ENCODE measurements around the gene CYP4F22. TPM values are rescaled to one million over a fixed set of nuclear protein-coding genes. Genes with fewer than 3 reads are reported as not detected.
A peak's percentile ranks its signal among the peaks of the same experiment; 100 is the strongest.
"Not testable (repeated sequence)": the region's sequence is repeated elsewhere in the genome, so short reads cannot be mapped to it uniquely, and the experiment has no call there.

Gene CYP4F22
- total RNA-seq, 6 donors from 2014 or later, result 0.11 to 3.1 (median 0.20) TPM; not detected in 1

DNA sequence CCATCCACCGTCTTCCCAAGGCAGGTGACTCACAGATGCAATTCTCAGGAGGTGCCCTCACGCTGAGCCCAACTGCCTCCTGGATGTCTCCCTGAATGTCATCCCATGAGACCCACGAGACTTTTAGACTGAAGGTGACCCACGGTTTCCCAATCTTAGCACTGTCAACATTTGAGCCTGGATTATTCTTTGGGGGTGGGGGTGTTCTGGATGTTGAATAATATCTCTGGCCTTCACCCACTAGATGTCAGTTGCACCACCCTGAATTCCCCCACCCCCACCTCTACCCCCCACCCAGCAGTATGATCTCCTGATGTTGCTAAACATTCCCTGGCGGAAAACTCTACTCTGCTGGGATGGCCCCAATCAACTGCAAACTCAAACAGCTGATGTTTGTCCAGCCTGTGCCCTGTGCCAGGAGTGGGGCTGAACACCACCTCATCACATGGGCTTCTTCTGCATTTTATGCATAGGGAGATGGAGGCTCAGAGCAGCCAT lies 2.2 kb upstream of the CYP4F22 start:
- peaks cover 0 to 12% (median 4%) of the 10 kb centered on the region in 4 donors for H3K4me1 ChIP-seq
- peaks cover 0 to 17% (median 8%) of the 10 kb centered on the region in 4 donors for H3K27me3 ChIP-seq
- no peaks in the 10 kb centered on the region for H3K36me3 ChIP-seq
- no peak for ATAC-seq (ENCODE audit: low FRiP score in 2 of 2)
- DNase-seq, result no peak
- H3K9me3 ChIP-seq, result no peaks in the 10 kb centered on the region
- 72 to 73% methylated on average over 5 of the region's 5 CpGs for WGBS, 2 donors
- TF ChIP-seq POLR2A (IDR thresholded peaks at IDR 0.05) (no peak), POLR2AphosphoS5 (IDR thresholded peaks at IDR 0.05) (no peak), EP300 (IDR thresholded peaks at IDR 0.05) (no peak)
- TF ChIP-seq, protein P1, sequence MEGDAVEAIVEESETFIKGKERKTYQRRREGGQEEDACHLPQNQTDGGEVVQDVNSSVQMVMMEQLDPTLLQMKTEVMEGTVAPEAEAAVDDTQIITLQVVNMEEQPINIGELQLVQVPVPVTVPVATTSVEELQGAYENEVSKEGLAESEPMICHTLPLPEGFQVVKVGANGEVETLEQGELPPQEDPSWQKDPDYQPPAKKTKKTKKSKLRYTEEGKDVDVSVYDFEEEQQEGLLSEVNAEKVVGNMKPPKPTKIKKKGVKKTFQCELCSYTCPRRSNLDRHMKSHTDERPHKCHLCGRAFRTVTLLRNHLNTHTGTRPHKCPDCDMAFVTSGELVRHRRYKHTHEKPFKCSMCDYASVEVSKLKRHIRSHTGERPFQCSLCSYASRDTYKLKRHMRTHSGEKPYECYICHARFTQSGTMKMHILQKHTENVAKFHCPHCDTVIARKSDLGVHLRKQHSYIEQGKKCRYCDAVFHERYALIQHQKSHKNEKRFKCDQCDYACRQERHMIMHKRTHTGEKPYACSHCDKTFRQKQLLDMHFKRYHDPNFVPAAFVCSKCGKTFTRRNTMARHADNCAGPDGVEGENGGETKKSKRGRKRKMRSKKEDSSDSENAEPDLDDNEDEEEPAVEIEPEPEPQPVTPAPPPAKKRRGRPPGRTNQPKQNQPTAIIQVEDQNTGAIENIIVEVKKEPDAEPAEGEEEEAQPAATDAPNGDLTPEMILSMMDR (IDR thresholded peaks at IDR 0.05), result no peak
- no peak overlapping the region for H3K27ac ChIP-seq
- H3K4me3 ChIP-seq, result no peak overlapping the region

DNA sequence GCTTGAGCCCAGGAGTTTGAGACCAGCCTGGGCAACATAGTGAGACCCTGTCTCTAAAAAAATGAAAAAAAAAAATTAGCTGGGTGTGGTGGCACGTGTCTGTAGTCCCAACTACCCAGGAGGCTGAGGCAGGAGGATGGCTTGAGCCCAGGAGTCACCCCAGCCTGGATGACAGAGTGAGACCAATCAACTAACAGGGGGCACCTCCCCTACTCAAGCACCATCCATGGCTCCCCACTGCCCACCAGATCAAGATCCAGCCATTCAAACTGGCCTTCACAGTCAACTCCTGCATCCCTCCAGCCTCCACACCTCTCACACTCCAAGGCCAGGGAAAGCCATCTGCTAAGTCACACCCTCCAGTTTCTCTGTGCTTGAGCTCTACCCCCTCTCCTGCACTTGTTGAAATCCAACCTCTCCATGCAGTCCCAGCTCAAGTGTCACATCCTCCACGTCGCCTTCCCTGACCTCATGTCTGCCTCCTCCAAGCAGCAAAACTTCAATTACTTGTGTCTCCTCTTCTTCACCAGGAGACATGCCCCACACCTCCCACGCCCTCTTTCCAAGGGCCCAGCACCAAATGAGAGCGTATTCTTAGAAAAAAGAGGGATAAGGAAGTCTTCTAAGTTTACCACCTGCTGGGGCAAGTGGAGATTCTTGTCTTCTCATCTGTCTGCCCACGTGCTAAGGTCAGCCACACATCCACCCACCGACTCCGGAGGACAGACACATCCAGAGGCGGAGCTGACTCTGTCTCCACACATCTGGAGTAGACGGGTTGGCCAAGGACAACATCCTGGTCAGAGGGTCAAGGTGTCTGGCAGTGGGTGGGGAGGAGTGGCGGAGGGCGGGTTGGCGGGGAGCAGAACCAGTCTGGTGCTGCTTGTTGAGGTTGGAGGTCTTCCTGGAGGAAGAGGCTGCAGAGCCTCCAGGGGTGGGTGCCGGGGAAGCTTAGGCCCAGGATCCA lies 974 bp upstream of the CYP4F22 start:
- ATAC-seq (ENCODE audit: low FRiP score in 2 of 2), result peak in 1 of 2 donors; percentile 26
- WGBS, 2 donors, result 58 to 77% methylated on average over 14 of the region's 14 CpGs
- no peak for DNase-seq
- H3K4me1 ChIP-seq, result peaks cover 0 to 12% (median 4%) of the 10 kb centered on the region in 4 donors
- no peak overlapping the region for H3K4me3 ChIP-seq
- TF ChIP-seq POLR2A (IDR thresholded peaks at IDR 0.05), result no peak
- H3K36me3 ChIP-seq, result no peaks in the 10 kb centered on the region
- no peak overlapping the region for H3K27ac ChIP-seq
- H3K27me3 ChIP-seq, result peaks cover 0 to 17% (median 8%) of the 10 kb centered on the region in 4 donors
- no peaks in the 10 kb centered on the region for H3K9me3 ChIP-seq

- peaks cover 0 to 12% (median 4%) of the 10 kb centered on the region in 4 donors for H3K4me1 ChIP-seq
- ATAC-seq (ENCODE audit: low FRiP score in 2 of 2) (peak in 1 of 2 donors; percentile 45), DNase-seq (peak in 1 of 2 donors; percentile 74)
- no peak for TF ChIP-seq POLR2A (IDR thresholded peaks at IDR 0.05)
- no peak for TF ChIP-seq EP300 (IDR thresholded peaks at IDR 0.05)
- no peak for TF ChIP-seq POLR2AphosphoS5 (IDR thresholded peaks at IDR 0.05)
- TF ChIP-seq, protein P1 (IDR thresholded peaks at IDR 0.05), result no peak
- no peak overlapping the region for H3K27ac ChIP-seq
- H3K36me3 ChIP-seq, result no peaks in the 10 kb centered on the region
- H3K4me3 ChIP-seq, result no peak overlapping the region
- peaks cover 0 to 10% (median 5%) of the 10 kb centered on the region in 4 donors for H3K9me3 ChIP-seq
- peaks cover 0 to 17% (median 8%) of the 10 kb centered on the region in 4 donors for H3K27me3 ChIP-seq
- 88 to 93% methylated on average over 6 to 19 of the region's 19 CpGs for WGBS, 2 donors
Observed at GRCh38 chr19:15511671-15512424, 3.5 kb downstream of the CYP4F22 start.

DNA sequence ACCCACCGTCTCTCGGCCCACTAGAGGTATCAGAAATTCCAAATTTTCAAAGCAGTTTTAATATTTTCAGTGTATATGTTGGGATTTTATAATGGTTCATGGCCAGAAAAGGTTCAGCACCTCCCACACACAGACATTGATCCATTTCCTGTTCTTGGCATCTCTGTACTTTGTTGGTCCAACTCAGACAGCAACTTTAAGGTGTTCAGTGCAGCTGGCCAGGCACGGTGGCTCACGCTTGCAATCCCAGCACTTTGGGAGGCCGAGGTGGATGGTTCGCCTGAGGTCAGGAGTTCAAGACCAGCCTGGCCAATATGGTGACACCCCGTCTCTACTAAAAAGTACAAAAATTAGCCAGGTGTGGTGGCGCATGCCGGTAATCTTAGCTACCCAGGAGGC lies 6.9 kb downstream of the CYP4F22 start:
- not testable (repeated sequence) for H3K27me3 ChIP-seq; H3K4me3 ChIP-seq; H3K4me1 ChIP-seq; DNase-seq; H3K36me3 ChIP-seq; ATAC-seq (ENCODE audit: low FRiP score in 2 of 2)
- WGBS, 2 donors, result 86% methylated on average over 7 to 9 of the region's 9 CpGs
- Histone ChIP-seq H3K9me3 (peaks cover 0 to 13% (median 5%) of the 10 kb centered on the region in 4 donors), H3K27ac (peak overlapping the region in 3 of 4 donors; percentile 24 to 57 (median 54))

GRCh38 chr19:15516363-15516762 lies 8.0 kb downstream of the CYP4F22 start:
- Histone ChIP-seq H3K36me3 (no peaks in the 10 kb centered on the region), H3K27me3 (no peaks in the 10 kb centered on the region), H3K4me3 (no peak overlapping the region), H3K9me3 (peaks cover 0 to 13% (median 5%) of the 10 kb centered on the region in 4 donors), H3K27ac (no peak overlapping the region), H3K4me1 (no peaks in the 10 kb centered on the region)
- no peak for DNase-seq
- no peak for ATAC-seq (ENCODE audit: low FRiP score in 2 of 2)
- 88 to 92% methylated on average over 3 of the region's 3 CpGs for WGBS, 2 donors
- no peak for TF ChIP-seq POLR2A (IDR thresholded peaks at IDR 0.05)

- Histone ChIP-seq H3K27ac (no peak overlapping the region), H3K4me1 (no peaks in the 10 kb centered on the region), H3K36me3 (no peaks in the 10 kb centered on the region), H3K27me3 (no peaks in the 10 kb centered on the region), H3K4me3 (no peak overlapping the region), H3K9me3 (peaks cover 0 to 13% (median 5%) of the 10 kb centered on the region in 4 donors)
- DNase-seq (no peak), ATAC-seq (ENCODE audit: low FRiP score in 2 of 2) (no peak)
- WGBS, 2 donors, result 83 to 95% methylated on average over 1 of the region's 1 CpG
- TF ChIP-seq POLR2AphosphoS5 (IDR thresholded peaks at IDR 0.05) (no peak), POLR2A (IDR thresholded peaks at IDR 0.05) (no peak), EP300 (IDR thresholded peaks at IDR 0.05) (no peak)
- TF ChIP-seq, protein P1 (IDR thresholded peaks at IDR 0.05), result no peak
Observed at GRCh38 chr19:15517778-15518177, 9.5 kb downstream of the CYP4F22 start.
